GM12878 (cell line): ENCODE measurements around the gene PTTG1.

Experiments used
- CREM ChIP-seq: IDR thresholded peaks from 2 replicates; pipeline ENCODE4 v1.6.1; 2014; ENCODE audit warnings: antibody characterized with exemption, low read depth
- CTCF ChIP-seq, 3 experiments: IDR thresholded peaks in 2 of 3; conservative IDR thresholded peaks in 1 of 3; 2 replicates each; pipeline ENCODE4 v1.5.1; 2011; ENCODE audit warnings: low read depth in 3 of 3, low read length in 3 of 3, mild to moderate bottlenecking in 3 of 3, control low read depth in 2 of 3, moderate library complexity in 2 of 3, inconsistent platforms in 1 of 3, mixed read lengths in 1 of 3; ENCODE audit not compliant: control insufficient read depth in 2 of 3, insufficient read depth in 1 of 3; ENCODE audit errors: extremely low read depth in 1 of 3
- HCFC1 ChIP-seq: fragments of 150-350 bp; IDR thresholded peaks from 2 replicates; pipeline ENCODE4 v1.6.1; 2014; ENCODE audit warnings: low read length
- PBX3 ChIP-seq: IDR thresholded peaks from 2 replicates; pipeline ENCODE4 v1.6.1; 2011; ENCODE audit warnings: mild to moderate bottlenecking, low read depth, low read length, moderate library complexity; ENCODE audit not compliant: insufficient replicate concordance
- POLR2A ChIP-seq: IDR thresholded peaks from 2 replicates; pipeline ENCODE4 v1.6.1; 2011; ENCODE audit warnings: low read depth, mild to moderate bottlenecking, low read length
- SMC3 ChIP-seq: IDR thresholded peaks from 2 replicates; pipeline ENCODE4 v1.6.1; 2011; ENCODE audit warnings: low read length, improper control_type of control experiment, borderline replicate concordance
- SPI1 ChIP-seq: IDR thresholded peaks from 2 replicates; pipeline ENCODE4 v1.6.1; 2011; ENCODE audit warnings: low read depth, mild to moderate bottlenecking, low read length, moderate library complexity, borderline replicate concordance; ENCODE audit not compliant: insufficient read depth

GRCh38 chr5:160384681-160385080, 37.0 kb upstream of the PTTG1 start:
- no peak for TF ChIP-seq SMC3
- no peak for TF ChIP-seq CTCF (IDR thresholded peaks at IDR 0.05 in 2 of 3, conservative IDR thresholded peaks at IDR 0.05 in 1 of 3; ENCODE audit: control insufficient read depth in 2 of 3, extremely low read depth in 1 of 3, insufficient read depth in 1 of 3, low read depth in 3 of 3, low read length in 3 of 3)
- TF ChIP-seq SPI1: no peak
- TF ChIP-seq HCFC1: no peak
- no peak for TF ChIP-seq PBX3
- no peak for TF ChIP-seq POLR2A
- no peak for TF ChIP-seq CREM
